Fibroblast of peridontal ligament (primary cell): ENCODE results near the gene WRAP73.

Source experiments
- DNase-seq: peaks from one replicate; pipeline ENCODE4 v3.0.0-alpha.2; 2010; ENCODE audit errors: extremely low read depth

The WRAP73 gene

DNA sequence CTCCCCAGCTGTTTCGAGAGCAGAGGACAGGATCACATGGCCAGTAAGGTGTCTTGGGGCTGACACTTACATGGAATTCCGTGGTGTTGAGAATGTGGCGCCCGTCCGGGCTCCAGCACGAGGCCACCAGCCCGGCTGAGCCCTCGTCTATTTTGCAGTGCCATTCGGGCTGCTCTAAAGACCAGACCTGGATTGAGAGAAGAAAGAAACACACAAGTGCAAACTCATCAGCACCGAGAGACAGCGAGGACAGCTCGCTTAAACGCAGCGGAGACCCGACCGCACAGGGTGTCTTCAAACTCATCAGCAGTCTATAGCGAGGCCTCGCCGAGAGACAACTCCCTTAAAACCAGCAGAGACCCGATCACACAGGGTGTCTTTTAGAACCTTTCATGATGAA is 3.3 kb downstream of the WRAP73 start:
- DNase-seq = no peak

- no peak for DNase-seq
Measured at GRCh38 chr1:3645666-3646355, 4.1 kb downstream of the WRAP73 start.

DNA sequence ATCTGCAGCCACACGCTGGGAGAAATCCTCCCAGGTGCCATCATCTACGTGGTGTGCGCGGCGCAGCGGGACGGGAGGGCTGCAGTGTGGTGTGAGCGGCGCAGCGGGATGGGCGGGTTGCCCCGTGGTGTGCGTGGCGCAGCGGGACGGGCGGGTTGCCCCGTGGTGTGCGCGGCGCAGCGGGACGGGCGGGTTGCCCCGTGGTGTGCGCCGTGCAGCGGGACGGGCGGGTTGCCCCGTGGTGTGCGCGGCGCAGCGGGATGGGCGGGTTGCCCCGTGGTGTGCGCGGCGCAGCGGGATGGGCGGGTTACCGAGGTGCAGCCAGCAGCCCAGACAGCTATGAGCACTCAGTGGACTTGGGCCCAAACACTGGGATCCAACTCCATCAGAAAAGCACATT is 4.7 kb downstream of the WRAP73 start:
- no peak for DNase-seq

DNA sequence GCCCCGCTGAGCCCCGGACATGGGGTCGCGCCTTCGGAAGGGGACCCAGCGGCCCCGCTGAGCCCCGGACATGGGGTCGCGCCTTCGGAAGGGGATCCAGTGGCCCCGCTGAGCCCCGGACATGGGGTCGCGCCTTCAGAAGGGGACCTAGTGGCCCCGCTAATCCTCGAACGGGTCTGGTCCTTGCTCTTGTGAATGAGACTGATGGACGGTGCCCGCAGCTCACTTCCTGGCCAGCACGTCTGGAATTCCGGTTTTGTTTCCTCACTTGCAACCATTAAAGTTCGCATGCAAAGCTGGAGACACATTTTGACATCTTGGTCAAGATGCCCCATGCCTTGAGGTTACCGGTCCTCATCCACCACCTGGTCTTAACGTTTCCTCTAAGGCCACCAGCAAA is 5.6 kb downstream of the WRAP73 start:
- DNase-seq = no peak

DNA sequence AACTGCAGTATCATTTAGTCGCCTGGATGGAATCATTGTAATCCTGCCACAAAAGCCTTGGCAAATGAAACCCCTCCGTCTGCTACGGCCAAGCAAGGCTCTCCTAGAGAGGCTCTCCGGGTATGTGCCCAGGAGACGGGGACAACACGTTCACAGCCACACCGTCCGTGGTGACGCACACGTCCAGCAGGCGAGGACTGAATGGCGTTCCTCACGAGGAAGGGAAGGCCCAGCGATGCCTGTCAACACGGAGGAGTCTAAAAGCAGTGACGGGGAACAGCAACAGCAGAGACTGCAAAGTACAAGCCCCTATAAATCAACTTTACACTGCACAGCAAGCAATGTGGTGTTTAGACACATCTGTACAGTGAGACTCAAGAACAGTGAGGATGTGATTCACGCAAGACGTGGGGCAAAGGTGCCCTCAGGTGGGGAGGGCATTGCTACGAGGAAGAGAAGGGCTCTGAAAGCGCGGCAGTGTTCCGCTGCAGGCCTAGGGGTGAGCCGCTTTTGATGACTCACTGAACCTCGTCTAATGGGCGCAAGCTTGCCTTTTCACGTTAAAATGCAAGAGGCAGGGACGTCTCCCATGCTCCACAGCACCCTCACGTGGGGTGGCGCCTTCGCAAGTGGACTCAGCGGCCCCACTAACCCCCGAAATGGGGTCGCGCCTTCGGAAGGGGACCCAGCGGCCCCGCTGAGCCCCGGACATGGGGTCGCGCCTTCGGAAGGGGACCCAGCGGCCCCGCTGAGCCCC is 6.8 kb downstream of the WRAP73 start:
- no peak for DNase-seq

GRCh38 chr1:3641816-3642215 is 8.1 kb downstream of the WRAP73 start:
- no peak for DNase-seq

DNA sequence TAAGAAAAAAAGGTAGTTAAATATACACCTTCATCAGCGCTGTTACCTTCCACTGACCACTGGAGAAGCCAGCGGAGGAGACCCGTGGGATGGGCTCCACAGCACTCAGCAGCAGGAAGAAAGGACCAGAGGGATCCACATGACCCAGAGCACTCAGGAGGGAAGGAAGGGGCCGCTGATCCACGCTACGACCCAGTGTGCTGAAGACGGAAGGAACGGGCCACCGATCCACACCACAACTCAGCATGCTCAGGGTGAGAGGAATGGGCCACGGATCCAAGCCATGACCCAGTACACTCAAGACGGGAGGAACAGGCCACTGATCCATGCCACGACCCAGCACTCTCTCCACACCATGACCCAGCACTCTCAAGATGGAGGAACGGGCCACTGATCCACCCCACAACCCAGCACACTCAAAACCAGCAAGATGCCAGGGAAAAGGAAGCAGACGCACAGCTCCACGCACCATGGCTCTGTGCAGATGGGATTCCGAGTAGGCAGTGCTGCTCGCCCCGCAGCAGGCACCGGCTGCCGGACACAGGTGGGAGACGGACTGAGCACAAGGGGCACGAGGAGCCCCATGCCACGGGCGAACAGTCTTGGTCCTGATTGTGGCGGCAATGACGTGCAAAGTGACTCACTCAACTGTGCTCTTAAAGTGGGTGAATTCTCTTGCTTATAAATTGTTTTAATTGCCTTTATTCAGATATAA is 8.7 kb downstream of the WRAP73 start:
- no peak for DNase-seq

DNA sequence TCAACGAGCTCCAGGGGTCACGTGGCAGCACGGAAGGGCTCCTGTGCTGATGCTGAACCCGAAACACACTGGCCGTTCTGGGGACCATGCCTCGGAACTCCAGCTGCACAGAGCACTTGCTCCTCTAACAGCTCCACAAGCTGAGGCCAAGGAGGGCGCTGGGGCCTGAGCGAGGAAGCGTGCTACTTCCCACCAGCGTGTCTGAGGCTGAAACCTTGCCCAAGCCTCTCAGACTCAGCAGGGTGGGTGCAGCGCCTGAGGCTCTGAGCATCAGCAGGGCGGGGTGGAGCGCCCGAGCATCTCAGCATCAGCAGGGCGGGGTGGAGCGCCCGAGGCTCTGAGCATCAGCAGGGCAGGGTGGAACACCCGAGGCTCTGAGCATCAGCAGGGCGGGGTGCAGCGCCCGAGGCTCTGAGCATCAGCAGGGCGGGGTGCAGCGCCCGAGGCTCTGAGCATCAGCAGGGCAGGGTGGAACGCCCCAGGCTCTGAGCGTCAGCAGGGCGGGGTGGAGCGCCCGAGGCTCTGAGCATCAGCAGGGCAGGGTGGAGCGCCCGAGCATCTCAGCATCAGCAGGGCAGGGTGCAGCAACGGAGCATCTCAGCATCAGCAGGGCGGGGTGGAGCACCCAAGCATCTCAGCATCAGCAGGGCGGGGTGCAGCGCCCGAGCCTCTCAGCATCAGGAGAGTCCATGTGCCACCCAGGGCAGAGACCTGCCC is 9.6 kb downstream of the WRAP73 start:
- no peak for DNase-seq

- DNase-seq = no peak
Measured at GRCh38 chr1:3639397-3639911, 10.4 kb downstream of the WRAP73 start.

DNA sequence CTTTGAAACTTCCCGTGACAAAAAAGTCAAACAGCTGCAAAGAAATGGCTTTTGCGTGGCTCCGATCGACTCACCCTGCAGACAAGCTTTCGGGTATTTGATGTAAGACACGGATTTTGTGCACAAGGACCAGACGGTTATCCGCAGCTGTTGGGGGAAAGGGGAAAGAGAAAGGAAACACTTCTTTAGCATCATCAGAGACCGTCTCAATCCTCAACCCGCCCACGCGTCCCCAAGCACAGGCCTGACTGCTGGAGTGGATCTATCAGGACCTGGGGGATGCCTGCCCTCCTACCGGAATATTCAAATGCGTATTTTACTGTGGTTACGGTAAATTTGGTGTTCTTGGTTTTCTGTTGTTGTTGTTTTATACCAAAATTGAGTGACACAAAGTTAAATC is 11.2 kb downstream of the WRAP73 start:
- DNase-seq = no peak

DNA sequence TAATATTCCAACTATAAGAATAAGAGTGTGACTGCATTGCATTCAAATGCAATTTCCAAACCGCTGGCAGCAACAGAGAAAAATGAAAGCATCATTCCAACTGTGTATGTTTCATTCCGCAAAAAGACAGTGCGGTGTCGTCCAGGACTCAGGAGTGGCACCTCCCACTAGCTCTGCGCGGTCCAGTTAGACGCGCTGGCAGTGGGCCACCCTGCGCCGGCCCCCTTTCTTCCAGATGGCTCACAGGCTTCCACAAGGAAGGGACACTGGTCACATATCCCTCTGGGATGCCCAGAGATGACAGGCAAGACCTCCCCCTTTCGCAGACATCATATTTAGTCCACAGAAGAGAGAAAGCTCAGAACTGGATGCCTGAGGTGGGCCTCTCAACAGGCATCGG is 11.9 kb downstream of the WRAP73 start:
- no peak for DNase-seq

GRCh38 chr1:3636531-3636930 is 13.4 kb downstream of the WRAP73 start:
- DNase-seq = no peak

- no peak for DNase-seq
Measured at GRCh38 chr1:3636080-3636479, 13.8 kb downstream of the WRAP73 start.

GRCh38 chr1:3634059-3634800 is 15.7 kb downstream of the WRAP73 start:
- DNase-seq = no peak

GRCh38 chr1:3633344-3634058 is 16.4 kb downstream of the WRAP73 start:
- DNase-seq = no peak

GRCh38 chr1:3632716-3633343 is 17.1 kb downstream of the WRAP73 start:
- no peak for DNase-seq

DNA sequence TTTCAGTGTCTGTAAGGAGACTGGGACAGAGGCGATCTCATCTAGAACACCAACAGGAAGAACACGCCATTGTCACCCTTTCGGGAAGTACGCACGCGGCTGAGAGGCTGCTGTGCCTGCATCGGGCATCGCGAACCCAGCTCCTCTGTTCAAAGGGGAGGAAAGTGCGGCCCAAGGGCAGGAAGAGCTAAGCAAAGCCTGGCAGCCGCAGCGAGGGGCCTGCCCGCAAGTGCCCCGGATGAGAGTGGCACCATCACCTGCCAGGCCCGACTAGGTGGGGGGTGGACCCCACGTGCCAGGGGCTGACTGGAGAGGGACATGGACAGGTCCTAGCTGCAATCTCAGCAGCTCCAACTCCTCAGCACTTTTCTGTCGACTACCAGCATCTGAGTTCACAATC is 17.6 kb downstream of the WRAP73 start:
- DNase-seq = no peak

GRCh38 chr1:3631320-3632260 is 18.3 kb downstream of the WRAP73 start:
- DNase-seq = no peak

DNA sequence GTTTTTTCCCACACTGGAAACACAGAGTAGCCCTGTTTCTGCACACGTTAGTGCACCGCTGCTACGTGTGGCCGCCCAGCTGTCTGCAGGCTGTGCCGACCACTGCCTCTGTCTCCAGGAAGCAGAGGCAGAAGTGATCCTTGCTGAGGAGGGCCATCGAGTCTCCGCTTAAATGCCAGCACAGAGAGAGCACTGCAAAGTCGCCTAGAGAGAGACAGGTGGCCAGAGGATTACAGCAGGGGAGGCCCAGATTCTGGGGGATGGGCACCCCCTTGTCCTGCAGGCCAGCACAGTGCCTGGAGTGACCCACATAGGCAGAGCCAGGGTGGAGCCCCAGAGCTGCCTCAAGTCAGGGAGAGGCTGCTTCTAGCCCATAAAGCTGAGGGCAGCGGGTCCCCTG is 19.0 kb downstream of the WRAP73 start:
- DNase-seq = no peak
